NB4 (cell line): ENCODE data around the gene ZNF652.

ENCODE experiments used
- TF ChIP-seq, protein P1 (sequence below): IDR thresholded peaks from one replicate; pipeline ENCODE4 v1.5.1; 2012; ENCODE audit warnings: low read depth, low read length
- TF ChIP-seq, protein P2 (sequence below): IDR thresholded peaks from 2 replicates; pipeline ENCODE4 v1.6.1; 2011; ENCODE audit warnings: low read depth, low read length

DNA sequence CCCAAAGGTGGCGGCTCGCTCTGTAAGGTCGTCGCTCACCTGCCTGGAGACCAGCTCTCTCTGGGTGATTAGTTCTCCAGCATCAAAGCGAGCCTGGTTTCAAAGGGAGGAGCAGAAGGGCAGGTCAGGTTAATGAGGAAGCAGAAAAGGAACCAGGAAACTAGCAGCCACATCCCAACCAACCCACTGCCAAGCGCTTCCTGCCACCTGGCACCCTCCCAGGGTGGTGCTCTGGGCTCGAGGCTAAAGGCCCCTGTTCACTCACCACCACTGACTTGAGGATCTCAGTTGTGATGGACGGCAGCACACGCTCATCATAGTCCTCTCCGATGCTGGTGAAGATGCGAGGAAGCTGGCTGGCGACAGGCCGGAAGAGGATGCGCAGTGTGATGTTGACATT is 47.0 kb upstream of the ZNF652 start:
- TF ChIP-seq, protein P1, sequence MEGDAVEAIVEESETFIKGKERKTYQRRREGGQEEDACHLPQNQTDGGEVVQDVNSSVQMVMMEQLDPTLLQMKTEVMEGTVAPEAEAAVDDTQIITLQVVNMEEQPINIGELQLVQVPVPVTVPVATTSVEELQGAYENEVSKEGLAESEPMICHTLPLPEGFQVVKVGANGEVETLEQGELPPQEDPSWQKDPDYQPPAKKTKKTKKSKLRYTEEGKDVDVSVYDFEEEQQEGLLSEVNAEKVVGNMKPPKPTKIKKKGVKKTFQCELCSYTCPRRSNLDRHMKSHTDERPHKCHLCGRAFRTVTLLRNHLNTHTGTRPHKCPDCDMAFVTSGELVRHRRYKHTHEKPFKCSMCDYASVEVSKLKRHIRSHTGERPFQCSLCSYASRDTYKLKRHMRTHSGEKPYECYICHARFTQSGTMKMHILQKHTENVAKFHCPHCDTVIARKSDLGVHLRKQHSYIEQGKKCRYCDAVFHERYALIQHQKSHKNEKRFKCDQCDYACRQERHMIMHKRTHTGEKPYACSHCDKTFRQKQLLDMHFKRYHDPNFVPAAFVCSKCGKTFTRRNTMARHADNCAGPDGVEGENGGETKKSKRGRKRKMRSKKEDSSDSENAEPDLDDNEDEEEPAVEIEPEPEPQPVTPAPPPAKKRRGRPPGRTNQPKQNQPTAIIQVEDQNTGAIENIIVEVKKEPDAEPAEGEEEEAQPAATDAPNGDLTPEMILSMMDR: no peak
- TF ChIP-seq, protein P2, sequence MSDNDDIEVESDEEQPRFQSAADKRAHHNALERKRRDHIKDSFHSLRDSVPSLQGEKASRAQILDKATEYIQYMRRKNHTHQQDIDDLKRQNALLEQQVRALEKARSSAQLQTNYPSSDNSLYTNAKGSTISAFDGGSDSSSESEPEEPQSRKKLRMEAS: no peak
